ENCODE results near the gene DLL1.
A peak's percentile ranks its signal among the peaks of the same experiment; 100 is the strongest.

The DLL1 gene

DNA sequence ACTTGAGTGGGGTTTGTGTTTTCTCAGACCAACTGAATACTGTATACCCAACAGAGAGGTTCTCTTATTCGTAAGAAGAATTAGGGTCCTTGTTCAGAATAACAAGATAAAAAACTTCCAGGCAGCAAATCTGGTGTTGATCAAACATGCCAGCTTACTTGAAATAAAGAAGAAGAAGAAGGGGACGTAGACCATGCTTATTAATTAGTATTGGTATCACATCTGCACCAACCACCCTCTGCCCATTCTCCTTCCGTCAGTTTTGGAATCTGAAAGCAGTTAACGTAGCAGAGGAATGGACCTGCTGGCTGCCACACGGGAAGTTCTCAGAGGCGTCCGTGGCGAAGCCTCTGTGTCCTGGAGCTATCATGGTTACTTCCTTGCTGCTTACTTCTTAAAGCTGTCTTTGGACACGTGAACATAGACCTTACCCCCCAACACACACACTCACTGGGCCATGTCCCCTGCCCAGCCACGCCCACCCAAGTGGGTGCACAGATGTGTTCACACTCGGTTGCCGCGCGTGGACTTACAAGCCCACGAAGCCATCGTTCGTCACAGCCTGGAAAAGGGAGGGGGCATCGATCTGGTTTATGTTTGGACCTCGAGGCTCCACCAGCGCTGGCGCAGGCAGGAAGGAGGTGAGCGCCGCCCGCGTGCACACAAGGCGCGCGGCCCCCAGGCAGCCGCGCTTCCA, 4.1 kb upstream of the DLL1 start:
- no peak for DNase-seq (ENCODE audit: low spot score)

DNA sequence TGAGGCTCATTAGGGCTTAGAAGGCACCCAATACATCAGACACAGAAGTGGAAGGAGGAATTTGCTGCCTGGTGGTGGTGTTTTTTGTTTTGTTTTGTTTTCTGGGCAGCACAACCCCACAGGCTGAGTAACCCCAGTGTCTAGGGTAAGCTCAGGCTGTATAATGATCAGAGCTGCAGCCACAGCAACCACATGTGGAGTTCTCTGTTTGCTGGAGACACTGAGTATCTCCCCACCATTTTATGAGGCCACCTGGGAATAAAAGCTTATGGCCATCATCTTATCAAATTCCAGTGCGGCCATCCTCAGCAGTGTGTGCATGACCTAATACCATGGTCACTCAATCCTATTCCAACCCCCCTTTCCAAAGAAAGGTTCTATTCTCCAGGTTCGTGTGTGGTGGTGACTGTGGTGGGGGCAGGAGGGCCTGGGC, 3.4 kb upstream of the DLL1 start:
- no peak for DNase-seq (ENCODE audit: low spot score)

DNA sequence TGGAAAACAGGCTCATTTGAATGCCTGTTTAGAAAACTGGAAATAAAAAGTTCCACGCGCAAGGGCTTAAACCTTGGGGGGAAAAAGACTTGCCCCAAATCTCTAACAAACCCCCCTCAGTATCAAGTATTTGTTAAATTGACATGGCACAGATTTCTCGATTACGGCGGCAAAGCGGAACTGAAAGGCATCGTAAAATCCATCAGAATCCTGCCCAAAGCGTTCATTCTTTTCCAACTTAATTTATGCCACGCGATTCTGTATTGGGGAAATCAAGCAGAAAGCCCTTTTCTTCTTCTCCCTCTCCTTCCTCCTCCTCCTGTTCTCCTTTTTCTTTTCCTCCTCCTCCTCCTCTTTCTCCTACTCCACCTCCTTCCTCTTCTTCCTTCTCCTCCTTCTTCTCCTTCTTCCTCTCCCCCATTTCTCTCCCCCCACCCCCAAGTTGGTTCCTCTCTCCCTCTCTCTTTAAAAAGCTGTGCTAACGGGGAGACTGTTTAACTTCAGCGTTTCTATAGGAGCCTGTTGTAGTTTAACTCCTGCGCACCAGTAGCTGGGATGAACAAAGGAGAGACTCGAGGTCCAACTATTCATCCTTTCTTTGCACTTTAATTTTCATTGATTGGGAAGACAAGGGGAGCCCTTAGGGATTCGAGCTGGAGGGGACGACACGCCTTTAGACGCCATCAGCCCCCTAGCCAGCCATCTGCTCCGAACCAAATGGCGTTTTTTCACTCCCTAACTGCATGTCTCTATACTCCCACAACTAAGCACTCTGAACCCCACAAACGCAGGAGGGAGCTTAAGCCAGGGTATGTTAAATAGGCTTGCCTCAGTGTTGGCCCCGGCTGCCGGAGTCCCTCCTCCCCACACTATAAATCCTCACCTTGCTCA, 2.7 kb upstream of the DLL1 start:
- DNase-seq (ENCODE audit: low spot score): no peak

DNA sequence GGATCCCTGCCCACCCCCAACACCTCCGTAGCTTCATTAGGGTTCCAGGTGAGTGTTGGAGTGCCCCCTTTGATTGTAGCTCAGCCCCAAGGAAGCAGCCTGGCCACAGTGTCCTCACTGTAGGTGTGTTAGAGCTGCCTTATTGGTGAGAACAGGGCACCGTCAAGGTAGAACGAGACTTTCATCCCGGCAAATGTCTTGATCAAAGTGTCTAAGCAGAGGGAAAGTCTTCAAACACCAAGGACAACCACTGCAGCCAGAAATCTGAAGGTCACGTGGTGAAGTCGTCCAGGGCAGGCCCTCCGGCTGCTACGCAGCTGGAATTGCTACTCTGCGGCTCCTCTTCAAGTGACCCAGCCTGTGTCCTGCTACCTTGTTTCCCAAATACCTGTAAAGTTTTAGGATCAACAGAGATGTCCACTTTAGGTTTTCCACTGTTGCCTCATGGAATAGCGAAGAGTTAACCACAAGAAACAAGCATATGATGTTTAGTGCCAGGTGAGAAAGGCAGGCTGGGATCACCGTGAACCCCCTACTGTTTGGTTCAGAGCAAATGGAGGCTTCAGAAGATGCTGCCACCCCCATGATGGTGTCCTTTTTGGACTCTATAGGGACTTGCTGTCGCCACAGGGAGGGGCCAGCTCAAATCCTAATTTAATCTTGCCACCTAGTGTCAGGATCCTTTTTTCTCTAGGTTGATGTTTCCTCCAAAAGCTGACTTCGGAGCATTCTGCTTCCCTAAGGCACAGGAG, 1.7 kb upstream of the DLL1 start:
- DNase-seq (ENCODE audit: low spot score): peak; percentile 44

DNA sequence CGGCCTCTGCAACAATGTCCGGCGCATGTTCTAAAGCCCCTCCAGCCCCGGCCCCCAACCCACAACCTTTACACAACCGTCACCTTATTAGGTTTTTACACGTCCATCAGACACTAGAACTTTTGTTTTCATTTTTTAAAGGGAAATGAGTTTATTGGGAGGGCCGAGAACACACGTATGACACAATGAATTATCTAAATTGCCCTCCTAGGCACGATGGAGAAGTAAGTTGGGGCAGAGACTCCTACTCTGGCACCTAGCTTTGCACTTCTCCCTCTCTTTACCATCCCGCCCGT, 1.2 kb upstream of the DLL1 start:
- DNase-seq (ENCODE audit: low spot score): no peak

DNA sequence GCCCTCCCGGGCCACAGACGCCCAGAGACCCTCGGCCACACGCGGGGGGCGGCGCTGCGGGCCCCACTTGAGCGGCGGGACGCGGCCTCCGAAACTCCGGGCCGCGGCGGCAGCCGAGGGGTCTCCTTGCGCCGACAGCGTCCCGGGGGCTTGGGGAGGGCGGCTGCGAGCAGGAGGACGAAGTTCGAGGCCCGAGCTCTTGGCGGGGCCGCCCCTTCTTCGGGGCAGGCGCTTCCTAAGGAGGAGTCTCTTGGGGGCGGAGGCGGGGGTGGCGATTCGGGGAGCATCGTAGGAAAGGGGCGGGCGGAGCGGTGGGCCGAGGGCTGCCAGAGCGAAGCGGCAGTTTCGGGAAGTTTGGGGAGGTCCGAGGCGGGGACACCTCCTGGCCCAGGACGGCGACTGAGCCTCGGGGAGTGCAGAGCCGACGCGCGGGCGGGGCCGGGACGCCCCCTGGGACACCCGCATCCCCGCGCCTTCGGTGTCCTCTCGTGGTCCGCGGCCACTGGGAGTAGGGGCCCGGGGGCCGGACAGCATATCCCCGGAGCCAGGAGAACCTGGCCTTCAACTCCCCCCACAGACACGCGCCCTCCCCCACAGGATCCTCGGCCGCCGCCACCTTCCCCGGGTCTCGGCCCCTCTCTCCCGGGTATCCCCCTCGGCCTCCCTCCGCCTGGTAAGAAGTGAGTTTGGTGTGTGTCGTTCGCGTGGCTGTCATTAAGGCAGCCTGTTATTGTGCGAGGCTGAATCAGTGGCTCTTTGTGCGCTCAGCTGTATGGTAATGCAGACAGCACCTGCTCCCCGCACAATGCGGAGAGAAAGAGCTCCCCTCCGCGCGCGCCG, 613 bp upstream of the DLL1 start:
- DNase-seq (ENCODE audit: low spot score): no peak

DNA sequence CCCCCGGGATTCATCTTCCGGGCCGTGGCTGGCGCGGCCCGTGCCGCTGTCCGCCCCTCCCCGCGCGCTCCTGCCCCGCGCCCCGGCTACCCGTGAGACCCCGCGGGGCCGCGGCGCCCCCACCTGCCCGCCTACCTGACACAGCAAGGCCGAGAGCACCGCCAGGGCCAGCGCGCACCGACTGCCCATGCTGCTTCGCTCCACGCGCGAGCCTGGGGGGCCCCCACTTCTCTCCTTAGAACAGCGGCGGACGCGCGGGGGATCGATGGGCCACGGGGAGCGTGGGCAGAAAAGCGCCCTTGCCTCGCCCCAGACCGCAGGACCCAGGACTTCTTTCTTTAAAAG, 955 bp downstream of the DLL1 start:
- DNase-seq (ENCODE audit: low spot score): no peak

DNA sequence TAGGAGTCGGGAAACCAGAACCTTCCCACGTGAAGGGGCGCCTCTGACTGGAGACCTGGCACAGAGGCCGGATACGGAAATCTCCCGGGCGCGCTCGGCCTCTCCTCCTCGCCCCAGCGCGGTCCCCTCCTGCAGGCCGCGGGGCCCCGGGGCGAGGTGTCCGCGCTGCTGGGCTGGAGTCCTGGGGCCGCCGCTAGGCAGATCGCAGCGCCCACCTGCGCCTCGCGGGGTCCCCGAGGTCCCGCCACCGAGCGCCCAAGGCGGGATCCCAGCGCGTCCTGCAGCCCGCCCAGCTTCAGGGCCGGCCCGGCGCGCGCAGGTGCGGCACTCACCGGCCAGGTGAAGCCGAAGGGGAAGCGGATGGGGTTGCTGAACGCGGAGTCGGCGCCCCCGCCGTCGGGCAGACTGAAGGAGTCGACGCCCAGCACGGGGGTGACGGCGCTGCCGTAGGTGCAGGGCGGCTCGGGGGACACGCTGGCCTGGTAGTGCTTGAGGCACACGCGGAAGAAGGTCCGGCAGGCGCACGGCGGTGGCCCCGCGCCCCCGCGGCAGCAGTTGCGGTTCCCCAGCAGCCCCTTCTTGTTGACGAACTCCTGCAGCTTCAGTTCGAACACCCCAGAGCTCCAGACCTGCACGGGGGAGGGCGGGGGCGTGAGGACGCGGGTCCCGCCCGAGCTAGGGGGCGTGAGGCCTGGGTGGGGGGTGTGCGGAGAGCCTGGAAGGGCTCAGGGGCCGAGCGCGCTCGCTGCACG, 1.5 kb downstream of the DLL1 start:
- DNase-seq (ENCODE audit: low spot score): no peak

DNA sequence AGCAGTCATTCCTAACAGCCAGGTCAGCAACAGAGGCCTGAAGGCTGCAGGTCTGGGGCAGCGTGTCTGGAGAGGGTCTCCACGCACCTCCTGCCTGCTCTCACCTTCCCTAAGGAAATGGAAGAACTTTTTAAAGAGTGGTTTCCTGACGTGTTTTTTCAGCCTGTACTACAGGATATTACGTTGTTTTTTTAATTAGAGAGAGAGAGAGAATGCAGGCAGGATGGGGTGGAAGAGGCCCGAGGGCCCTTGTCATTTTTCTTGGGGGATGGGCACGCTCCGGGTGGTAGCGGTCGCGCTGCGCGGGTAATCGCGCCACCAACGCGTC, 2.1 kb downstream of the DLL1 start:
- no peak for DNase-seq (ENCODE audit: low spot score)

DNA sequence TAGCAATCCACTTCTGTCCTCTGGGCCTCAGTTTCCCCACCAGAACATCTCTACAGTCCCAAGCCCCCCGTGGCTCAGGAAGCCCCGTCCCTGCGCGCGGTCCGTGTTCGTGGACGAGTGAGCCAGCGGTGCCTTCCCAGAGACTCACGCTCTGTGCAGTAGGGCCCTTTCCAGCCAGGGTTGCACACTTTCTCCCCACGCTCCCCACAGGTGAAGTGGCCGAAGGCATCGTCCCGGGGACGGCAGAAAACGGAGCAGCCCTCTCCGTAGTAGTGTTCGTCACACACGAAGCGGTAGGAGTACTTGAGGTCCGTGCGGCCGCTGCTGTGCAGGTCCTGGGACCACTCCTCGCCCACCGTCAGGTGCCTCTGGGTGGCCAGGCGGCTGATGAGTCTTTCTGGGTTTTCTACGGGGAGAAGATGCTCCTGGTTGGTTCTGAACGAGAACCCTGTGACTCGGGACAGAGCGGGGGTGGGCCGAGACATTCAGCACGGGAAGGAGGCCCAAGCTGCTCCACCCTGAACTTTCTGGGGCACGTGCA, 2.7 kb downstream of the DLL1 start:
- DNase-seq (ENCODE audit: low spot score): no peak

DNA sequence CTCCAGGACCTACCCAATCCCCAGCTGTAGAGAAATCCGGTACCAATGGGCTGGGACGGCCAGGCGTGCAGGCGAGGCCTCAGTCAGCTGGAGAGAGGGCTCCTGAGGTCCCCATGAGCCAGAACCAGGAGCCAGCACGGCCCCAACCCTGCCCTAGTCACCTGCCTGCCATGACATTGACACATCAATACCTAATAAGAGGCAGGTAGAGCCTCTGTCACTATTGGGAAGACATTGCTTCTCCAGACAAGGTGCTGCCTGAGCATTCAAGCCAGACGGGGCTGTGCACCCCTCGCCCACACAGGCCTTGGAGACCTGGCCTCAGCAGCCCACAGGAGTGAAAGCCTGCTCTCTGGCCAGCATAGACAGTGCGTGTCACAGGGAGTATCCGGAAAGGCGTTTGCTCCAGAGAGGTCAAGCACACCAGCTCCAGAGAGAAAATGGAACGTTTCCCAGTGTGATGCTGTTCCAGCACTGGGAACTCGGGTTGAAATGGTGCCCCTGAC, 3.5 kb downstream of the DLL1 start:
- no peak for DNase-seq (ENCODE audit: low spot score)

DNA sequence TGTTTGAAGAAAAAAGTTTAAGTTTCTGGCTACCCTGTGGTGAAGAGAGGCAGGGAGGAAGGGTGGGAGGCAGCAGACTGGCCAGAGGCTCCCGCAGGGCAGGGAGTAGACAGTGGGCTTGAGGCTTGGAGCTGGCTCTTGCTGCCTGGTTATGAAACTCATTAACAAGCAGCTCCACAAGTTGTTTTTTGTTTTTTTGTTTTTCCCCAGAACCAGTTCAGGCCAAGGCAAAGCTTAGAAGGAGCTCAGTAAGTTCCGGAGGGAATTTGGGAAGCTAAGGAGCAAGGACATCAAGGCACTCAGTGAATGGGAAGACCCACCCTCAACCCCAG, 4.0 kb downstream of the DLL1 start:
- DNase-seq (ENCODE audit: low spot score): no peak

DNA sequence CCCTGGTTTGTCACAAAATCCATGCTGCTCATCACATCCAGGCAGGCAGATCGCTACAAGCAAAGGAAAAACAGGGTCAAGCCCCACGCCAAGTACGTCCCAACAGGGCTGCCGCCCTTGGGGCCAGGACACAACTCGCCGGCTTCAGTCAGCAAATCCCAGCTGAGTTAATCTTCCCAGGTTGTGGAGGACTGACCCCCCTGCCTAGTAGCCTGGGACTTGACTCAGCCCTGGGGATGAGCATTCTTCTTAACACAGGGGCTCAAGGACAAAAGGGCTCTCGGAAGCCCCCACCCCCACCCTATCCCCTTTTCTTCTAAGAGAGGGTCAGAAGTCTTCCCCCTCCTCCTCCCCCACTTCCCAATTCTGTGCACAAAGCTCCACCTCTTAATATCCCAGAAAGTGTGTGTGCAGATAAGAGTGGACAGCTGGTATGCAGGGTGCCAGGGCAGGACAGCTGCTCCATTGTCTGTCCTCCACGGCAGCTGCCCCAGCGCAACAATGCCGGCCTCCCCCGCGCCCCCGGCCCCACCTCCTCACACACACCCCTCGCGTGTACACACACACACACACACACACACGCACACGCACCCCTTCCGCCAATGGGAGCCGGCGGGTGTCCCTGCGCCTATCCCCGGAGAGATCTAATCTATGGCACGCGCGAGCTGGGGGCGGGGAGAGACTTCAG, 4.5 kb downstream of the DLL1 start:
- DNase-seq (ENCODE audit: low spot score): no peak

DNA sequence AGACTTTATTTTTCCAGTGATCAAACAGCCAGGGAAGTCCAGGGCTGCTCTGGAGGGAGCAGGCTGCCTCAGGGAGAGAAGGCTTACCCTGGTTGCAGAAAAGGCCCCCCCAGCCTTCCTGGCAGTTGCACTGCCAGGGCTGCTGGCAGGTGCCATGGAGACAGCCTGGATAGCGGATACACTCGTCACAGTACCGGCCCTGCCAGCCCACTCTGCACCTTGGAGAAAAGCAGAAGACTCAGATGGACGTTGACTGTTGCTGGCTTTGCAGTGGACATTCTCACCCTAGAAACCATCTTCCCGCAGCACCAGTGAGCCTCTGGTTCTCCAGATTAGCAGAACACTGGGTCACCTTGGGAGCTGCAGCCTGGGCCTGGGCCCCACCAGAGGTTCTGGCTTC, 5.4 kb downstream of the DLL1 start:
- DNase-seq (ENCODE audit: low spot score): no peak

DNA sequence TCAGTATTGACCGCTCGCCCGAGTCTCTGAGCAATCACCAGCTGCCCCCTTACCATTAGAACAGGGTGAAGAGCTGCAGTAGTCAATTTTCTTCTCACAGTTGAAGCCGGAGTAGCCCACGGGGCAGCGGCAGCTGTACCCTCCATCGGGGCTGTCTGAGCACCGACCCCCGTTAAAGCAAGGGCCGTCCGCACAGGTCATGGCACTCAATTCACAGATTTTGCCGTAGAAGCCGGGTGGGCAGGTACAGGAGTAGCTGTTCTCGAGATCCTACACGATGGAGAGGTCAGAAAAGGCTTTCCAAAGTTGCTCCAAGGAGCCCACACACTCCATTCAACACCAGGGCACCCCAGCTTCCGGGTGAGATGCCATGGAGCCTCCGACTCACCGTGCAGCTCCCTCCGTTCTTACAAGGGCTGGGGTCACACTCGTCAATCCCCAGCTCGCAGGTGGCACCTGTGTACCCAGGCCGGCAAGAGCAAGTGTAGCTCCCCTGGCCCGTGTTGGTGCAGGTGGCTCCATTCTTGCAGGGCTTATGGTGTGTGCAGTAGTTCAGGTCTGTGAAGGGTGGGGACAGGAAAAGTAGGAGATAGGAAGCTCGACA, 5.9 kb downstream of the DLL1 start:
- no peak for DNase-seq (ENCODE audit: low spot score)

DNA sequence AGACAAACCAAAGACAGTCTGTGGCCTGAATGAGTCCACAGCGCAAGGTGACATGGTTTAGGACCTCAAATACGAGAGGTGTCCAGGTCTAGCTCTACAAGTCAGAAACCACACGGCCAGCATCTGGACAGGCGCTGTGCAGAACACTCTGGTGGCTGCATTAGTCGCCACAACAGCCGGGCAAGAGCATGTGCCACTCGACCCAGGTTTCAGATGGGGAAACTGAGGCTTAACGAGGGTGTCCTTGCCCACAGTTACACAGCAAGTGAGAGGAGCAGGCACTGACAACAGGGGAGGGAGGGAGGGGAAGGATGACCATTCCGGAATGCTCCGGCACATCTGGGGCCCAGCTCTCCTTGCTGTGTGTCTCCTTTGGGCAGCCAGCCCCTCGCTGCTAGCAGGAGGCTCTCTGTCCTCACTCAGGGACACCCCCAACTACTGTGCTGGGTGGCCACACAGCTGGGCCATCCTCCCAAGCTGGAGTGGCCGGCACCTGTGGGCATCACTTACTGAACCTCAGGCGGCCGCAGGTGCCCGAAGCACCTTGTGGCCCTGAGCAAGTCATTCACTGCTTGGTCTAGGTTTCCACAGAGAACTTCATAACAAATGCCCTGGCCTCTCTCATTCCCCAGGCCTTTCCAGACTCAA, 6.6 kb downstream of the DLL1 start:
- no peak for DNase-seq (ENCODE audit: low spot score)

DNA sequence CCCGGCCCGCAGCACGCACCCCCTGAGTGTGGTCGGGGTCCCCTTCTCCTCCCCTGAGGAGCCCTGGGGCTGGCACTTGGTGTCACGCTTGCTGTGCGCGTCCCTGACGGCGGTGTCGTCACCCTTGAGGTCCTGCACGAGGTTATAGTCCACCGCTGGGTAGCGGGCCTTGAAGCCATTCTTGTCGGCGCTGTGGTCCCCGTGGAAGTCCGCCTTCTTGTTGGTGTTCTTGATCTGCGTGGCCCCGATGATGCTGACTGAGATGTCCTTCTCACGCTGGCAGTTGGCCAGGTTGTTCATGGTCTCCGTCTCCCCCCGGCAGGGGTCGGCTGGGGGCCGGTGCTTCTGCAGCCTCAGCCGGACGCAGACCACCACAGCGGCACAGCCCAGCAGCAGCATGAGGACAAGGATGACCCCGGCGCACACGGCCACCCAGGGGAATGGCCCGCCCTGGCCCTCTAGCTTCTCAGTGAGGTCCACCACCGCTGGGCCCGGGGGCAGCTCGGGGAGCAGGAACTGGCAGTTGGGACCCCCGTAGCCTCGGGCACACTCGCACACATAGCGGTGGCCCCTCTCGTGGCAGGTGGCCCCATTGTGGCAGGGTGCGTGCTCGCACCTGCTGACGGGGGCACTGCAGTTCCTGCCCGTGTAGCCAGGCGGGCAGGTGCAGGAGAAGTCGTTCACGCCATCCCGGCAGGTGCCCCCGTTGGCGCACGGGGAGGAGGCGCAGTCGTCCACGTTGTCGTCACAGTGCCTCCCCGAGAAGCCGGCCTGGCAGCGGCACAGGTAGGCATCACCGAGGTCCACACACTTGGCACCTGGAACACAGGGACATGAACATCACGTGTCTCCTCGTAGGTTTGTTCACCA, 7.4 kb downstream of the DLL1 start:
- no peak for DNase-seq (ENCODE audit: low spot score)

DNA sequence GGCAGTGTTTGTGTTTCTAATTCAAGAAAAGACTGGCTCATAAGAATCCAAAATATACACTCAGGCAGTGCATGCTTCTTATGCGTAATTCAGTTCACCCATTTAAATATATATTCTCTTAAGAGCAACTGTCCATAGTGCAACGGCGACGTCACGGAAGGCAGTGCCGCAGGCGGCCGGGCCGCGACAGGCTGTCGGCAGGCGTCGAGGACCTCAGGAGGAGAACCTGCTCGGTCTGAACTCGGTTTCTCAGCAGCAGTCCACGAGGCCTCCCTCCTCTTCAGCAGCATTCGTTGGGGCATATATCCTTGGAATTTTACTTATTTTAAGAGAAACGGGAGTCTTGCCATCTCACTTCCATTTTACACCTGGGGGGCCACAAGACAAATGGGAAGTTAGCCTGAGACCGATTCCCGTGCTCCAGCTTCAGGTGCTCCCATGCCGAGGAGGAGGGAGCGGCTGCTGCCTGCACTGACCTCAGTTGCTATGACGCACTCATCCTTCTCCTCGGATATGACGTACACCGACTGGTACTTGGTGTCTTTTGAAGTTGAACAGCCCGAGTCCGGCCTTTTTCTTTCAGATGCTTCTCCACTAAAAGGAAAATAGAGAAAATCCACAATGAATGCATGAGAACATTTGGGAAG, 8.2 kb downstream of the DLL1 start:
- no peak for DNase-seq (ENCODE audit: low spot score)

Measured in AG08395 (cell line).